GM13977 (cell line): ENCODE data around the gene RPN2.

Experiments used
- DNase-seq: peaks from one replicate; pipeline ENCODE4 v3.0.0; 2012; ENCODE audit warnings: low spot score
- CTCF ChIP-seq: IDR thresholded peaks from 2 replicates; pipeline ENCODE4 v1.5.1; 2012; ENCODE audit warnings: mild to moderate bottlenecking, control low read depth; ENCODE audit not compliant: insufficient read depth; ENCODE audit errors: extremely low read depth, missing control alignments
- in situ Hi-C: fragments of 300-500 bp; cut with MboI; formaldehyde crosslinking; loops from one replicate; pipeline ENCODE4 v1.12.0; 2022; ENCODE audit warnings: low sequenced_read_pairs, low pct_unique_long_range_greater_than_20kb, mixed read lengths, inconsistent platforms; ENCODE audit not compliant: unreplicated experiment

The RPN2 gene

GRCh38 chr20:37200926-37201826 lies 22.0 kb downstream of the RPN2 start:
- in situ Hi-C loops, result no loop called here
- TF ChIP-seq CTCF, result no peak
- DNase-seq, result no peak

- in situ Hi-C loops, result no loop called here
- no peak for DNase-seq
- no peak for TF ChIP-seq CTCF
These were observed 22.7 kb downstream of the RPN2 start for GRCh38 chr20:37201827-37202162.

- in situ Hi-C loops, result no loop called here
- peak; percentile 67 for TF ChIP-seq CTCF
- DNase-seq, result no peak
These were observed 23.3 kb downstream of the RPN2 start for GRCh38 chr20:37202267-37202943.

GRCh38 chr20:37204056-37204455 lies 24.9 kb downstream of the RPN2 start:
- DNase-seq, result no peak
- in situ Hi-C loops, result no loop called here
- TF ChIP-seq CTCF, result no peak

GRCh38 chr20:37205130-37205529 lies 26.0 kb downstream of the RPN2 start:
- in situ Hi-C loops, result no loop called here
- DNase-seq, result no peak
- no peak for TF ChIP-seq CTCF

GRCh38 chr20:37205794-37206193 lies 26.7 kb downstream of the RPN2 start:
- in situ Hi-C loops, result no loop called here
- DNase-seq, result no peak
- TF ChIP-seq CTCF, result no peak
